ENCODE results near the gene RAP2A.
A peak's percentile ranks its signal among the peaks of the same experiment; 100 is the strongest.

Gene RAP2A

GRCh38 chr13:97433727-97434396, at the start of gene RAP2A:
TSS of gene RAP2A (plus strand) at chr13:97434169. CDS start at chr13:97434471, 302 bp downstream.
- no peaks in the 10 kb centered on the region for H3K9me3 Mint-ChIP-seq
- H3K27ac Mint-ChIP-seq: peak within 1 kb of the TSS; percentile 100
- no peaks in the 10 kb centered on the region for H3K36me3 Mint-ChIP-seq (ENCODE audit: low read depth)
- peaks cover 2% of the 10 kb centered on the region for H3K27me3 Mint-ChIP-seq
- H3K4me1 Mint-ChIP-seq (ENCODE audit: low read depth): peaks cover 33% of the 10 kb centered on the region
- peak within 1 kb of the TSS; percentile 97 for H3K4me3 Mint-ChIP-seq

DNA sequence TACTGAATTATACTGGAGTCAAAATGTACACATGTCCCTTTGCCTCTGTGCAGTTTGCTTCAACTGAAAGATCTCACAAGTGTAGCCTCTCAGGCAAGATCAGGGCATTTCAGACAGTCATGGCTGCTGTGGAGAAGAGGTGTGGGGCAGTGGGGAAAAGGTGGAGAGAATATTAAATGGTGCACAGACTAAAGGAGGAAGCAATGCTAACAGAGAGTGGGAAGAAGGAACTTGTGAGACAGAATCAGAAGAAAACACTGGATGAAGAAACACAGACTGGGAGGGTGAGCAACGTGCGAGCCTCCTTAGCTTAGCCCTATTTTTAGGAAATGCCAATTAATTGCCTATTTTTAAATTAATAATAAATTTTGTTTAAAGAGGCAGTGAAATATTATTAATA, 49.6 kb upstream of the RAP2A start:
- Mint-ChIP-seq H3K4me1 (ENCODE audit: low read depth) (peaks cover 31% of the 10 kb centered on the region), H3K4me3 (no peak overlapping the region), H3K27ac (no peak overlapping the region), H3K9me3 (no peaks in the 10 kb centered on the region), H3K36me3 (ENCODE audit: low read depth) (peaks cover 18% of the 10 kb centered on the region), H3K27me3 (no peaks in the 10 kb centered on the region)

DNA sequence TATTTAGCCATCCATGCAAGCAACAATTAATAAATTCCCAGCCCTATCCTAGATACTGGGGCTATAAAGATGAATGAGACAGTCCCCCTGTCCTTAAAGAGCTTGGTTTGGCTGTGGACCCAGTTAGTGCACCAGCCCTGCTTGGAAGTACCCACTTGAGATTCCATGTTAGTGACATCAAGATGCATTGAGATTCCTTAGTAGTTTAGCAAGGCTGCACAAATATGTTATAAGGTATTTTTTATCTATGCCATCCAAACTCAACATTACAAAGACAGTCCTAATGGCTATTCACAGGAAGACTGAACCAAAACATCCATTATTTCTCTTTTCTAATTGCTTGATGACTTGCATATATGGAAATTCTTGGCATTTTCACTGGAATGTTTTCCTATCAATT, 48.8 kb upstream of the RAP2A start:
- Mint-ChIP-seq H3K9me3 (no peaks in the 10 kb centered on the region), H3K36me3 (ENCODE audit: low read depth) (peaks cover 18% of the 10 kb centered on the region), H3K27me3 (no peaks in the 10 kb centered on the region), H3K4me3 (no peak overlapping the region), H3K27ac (no peak overlapping the region), H3K4me1 (ENCODE audit: low read depth) (peaks cover 31% of the 10 kb centered on the region)

- no peak overlapping the region for H3K4me3 Mint-ChIP-seq
- no peaks in the 10 kb centered on the region for H3K9me3 Mint-ChIP-seq
Observed at GRCh38 chr13:97385854-97386253, 48.1 kb upstream of the RAP2A start.

GRCh38 chr13:97386801-97387484, 47.0 kb upstream of the RAP2A start:
- Mint-ChIP-seq H3K4me3 (no peak overlapping the region), H3K4me1 (ENCODE audit: low read depth) (peaks cover 31% of the 10 kb centered on the region), H3K27me3 (no peaks in the 10 kb centered on the region), H3K36me3 (ENCODE audit: low read depth) (peaks cover 8% of the 10 kb centered on the region), H3K27ac (peak overlapping the region; percentile 17), H3K9me3 (no peaks in the 10 kb centered on the region)

More at GRCh38 chr13:97385854-97386253, 48.1 kb upstream of the RAP2A start:
- no peak overlapping the region for H3K27ac Mint-ChIP-seq
- H3K36me3 Mint-ChIP-seq (ENCODE audit: low read depth): peaks cover 14% of the 10 kb centered on the region
- H3K27me3 Mint-ChIP-seq: no peaks in the 10 kb centered on the region
- H3K4me1 Mint-ChIP-seq (ENCODE audit: low read depth): peaks cover 31% of the 10 kb centered on the region

DNA sequence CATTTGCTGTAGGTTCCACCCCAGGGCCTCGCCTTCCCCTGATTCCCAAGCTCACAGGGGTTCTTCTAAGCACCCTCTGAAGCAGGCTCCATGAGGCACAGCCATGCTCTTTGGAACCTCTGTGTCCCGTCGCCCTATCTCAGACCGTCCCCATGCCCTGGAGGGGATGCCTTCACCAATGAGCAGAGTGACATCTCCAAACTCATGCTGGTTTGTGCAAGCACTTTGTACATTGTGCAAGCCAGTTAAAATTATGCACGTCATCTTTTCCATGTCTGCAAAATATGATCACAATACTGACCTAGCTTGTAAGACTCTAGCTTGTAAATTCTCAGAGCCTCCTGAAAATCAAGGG, 46.5 kb upstream of the RAP2A start:
- peaks cover 8% of the 10 kb centered on the region for H3K36me3 Mint-ChIP-seq (ENCODE audit: low read depth)

DNA sequence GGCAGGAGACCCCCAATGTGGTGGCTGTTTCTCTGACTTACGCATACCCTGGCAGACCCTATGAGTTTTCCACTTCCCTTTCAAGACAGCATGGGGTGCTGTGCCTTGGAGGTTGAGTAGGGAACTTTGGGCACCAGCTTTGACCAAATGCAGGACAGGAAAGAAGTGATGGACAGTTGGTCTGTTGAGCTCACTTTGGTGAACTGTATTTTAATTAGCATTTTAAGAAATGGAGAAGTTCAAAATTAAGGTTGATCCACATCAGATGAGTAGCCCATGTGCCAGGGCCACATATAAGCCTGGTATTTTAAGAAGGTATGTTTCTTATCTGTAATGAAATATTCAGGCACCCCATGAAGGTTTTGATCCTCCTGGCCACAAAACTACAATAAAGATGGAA, 46.1 kb upstream of the RAP2A start:
- Mint-ChIP-seq H3K4me3 (no peak overlapping the region), H3K4me1 (ENCODE audit: low read depth) (peaks cover 31% of the 10 kb centered on the region), H3K36me3 (ENCODE audit: low read depth) (peaks cover 4% of the 10 kb centered on the region), H3K27ac (no peak overlapping the region), H3K27me3 (no peaks in the 10 kb centered on the region), H3K9me3 (no peaks in the 10 kb centered on the region)

More for the DNA sequence above, 46.5 kb upstream of the RAP2A start:
- Mint-ChIP-seq H3K9me3 (no peaks in the 10 kb centered on the region), H3K4me3 (no peak overlapping the region), H3K27me3 (no peaks in the 10 kb centered on the region), H3K27ac (peak overlapping the region; percentile 17), H3K4me1 (ENCODE audit: low read depth) (peaks cover 31% of the 10 kb centered on the region)

- Mint-ChIP-seq H3K36me3 (ENCODE audit: low read depth) (no peaks in the 10 kb centered on the region), H3K9me3 (no peaks in the 10 kb centered on the region), H3K27ac (peak overlapping the region; percentile 59), H3K27me3 (no peaks in the 10 kb centered on the region), H3K4me3 (no peak overlapping the region), H3K4me1 (ENCODE audit: low read depth) (peaks cover 31% of the 10 kb centered on the region)
Observed at GRCh38 chr13:97388373-97388772, 45.6 kb upstream of the RAP2A start.

DNA sequence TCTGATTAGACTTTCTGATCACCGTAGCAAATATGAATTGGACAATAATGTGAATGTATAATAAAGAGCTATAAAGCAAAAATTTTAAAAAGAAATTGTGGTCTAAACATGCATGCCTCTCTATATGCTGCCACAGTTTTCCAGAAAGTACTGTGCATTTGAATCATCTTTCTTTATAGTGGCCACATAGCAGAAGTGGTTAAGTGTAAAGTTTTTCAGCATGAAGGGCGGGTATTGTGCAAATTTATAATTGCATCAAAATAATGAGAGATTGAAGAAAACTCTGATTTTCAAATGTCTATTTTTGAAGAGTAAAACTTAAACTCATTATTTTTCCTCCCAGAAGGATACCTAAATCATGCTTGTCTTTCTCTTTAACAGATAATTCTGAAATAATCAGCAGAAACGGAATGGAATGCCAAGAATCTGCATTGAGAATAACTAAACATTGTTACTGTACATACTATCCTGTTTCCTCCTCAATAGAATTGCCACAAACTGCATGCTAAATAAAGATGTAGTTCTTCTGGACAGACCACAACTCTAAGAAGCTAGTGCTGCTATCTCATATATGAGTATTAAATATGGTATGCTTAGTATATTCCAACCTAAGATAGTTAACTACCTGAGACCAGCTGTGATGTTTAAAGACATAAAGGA, 42.9 kb upstream of the RAP2A start:
- no peak overlapping the region for H3K27ac Mint-ChIP-seq
- H3K4me1 Mint-ChIP-seq (ENCODE audit: low read depth): peaks cover 22% of the 10 kb centered on the region
- peaks cover 4% of the 10 kb centered on the region for H3K36me3 Mint-ChIP-seq (ENCODE audit: low read depth)
- H3K9me3 Mint-ChIP-seq: no peaks in the 10 kb centered on the region
- no peak overlapping the region for H3K4me3 Mint-ChIP-seq
- no peaks in the 10 kb centered on the region for H3K27me3 Mint-ChIP-seq

GRCh38 chr13:97392020-97392419, 41.9 kb upstream of the RAP2A start:
- H3K27me3 Mint-ChIP-seq: no peaks in the 10 kb centered on the region
- H3K27ac Mint-ChIP-seq: no peak overlapping the region
- peaks cover 13% of the 10 kb centered on the region for H3K4me1 Mint-ChIP-seq (ENCODE audit: low read depth)

GRCh38 chr13:97394542-97394941, 39.4 kb upstream of the RAP2A start:
- no peak overlapping the region for H3K27ac Mint-ChIP-seq
- peaks cover 4% of the 10 kb centered on the region for H3K36me3 Mint-ChIP-seq (ENCODE audit: low read depth)
- no peak overlapping the region for H3K4me3 Mint-ChIP-seq
- no peaks in the 10 kb centered on the region for H3K9me3 Mint-ChIP-seq
- H3K4me1 Mint-ChIP-seq (ENCODE audit: low read depth): no peaks in the 10 kb centered on the region
- H3K27me3 Mint-ChIP-seq: no peaks in the 10 kb centered on the region

More at GRCh38 chr13:97392020-97392419, 41.9 kb upstream of the RAP2A start:
- Mint-ChIP-seq H3K4me3 (no peak overlapping the region), H3K36me3 (ENCODE audit: low read depth) (peaks cover 4% of the 10 kb centered on the region), H3K9me3 (no peaks in the 10 kb centered on the region)

- Mint-ChIP-seq H3K9me3 (no peaks in the 10 kb centered on the region), H3K4me3 (no peak overlapping the region), H3K36me3 (ENCODE audit: low read depth) (peaks cover 4% of the 10 kb centered on the region), H3K4me1 (ENCODE audit: low read depth) (no peaks in the 10 kb centered on the region), H3K27ac (no peak overlapping the region), H3K27me3 (no peaks in the 10 kb centered on the region)
Observed at GRCh38 chr13:97395447-97396136, 38.4 kb upstream of the RAP2A start.

- Mint-ChIP-seq H3K4me3 (no peak overlapping the region), H3K36me3 (ENCODE audit: low read depth) (peaks cover 4% of the 10 kb centered on the region), H3K4me1 (ENCODE audit: low read depth) (no peaks in the 10 kb centered on the region), H3K9me3 (peaks cover 10% of the 10 kb centered on the region), H3K27ac (no peak overlapping the region), H3K27me3 (no peaks in the 10 kb centered on the region)
Observed at GRCh38 chr13:97397267-97397666, 36.7 kb upstream of the RAP2A start.

GRCh38 chr13:97401421-97401820, 32.5 kb upstream of the RAP2A start:
- Mint-ChIP-seq H3K27ac (no peak overlapping the region), H3K27me3 (peaks cover 7% of the 10 kb centered on the region), H3K4me1 (ENCODE audit: low read depth) (no peaks in the 10 kb centered on the region), H3K4me3 (no peak overlapping the region), H3K9me3 (peaks cover 10% of the 10 kb centered on the region), H3K36me3 (ENCODE audit: low read depth) (no peaks in the 10 kb centered on the region)
